Activated CD4-positive, alpha-beta T cell treated with anti-CD3 and anti-CD28 coated beads, Interleukin-2, amount 10 ng/mL, durations not matched to agents 7 days and 5 days (primary cell): ENCODE measurements around the gene AURKA. TPM values are rescaled to one million over a fixed set of nuclear protein-coding genes. Genes with fewer than 3 reads are reported as not detected.
"Not testable (repeated sequence)": the region's sequence is repeated elsewhere in the genome, so short reads cannot be mapped to it uniquely, and the experiment has no call there.

Experiments used
- CTCF ChIA-PET: fragments of 350-600 bp; sonication (Branson Sonifier 250); formaldehyde crosslinking; loops from one replicate; lab custom pipeline; 2021; ENCODE audit warnings: antibody characterized with exemption; lab: Charles Lee
- POLR2A ChIA-PET: fragments of 350-600 bp; sonication (Branson Sonifier 250); formaldehyde crosslinking; loops from one replicate; lab custom pipeline; 2021; ENCODE audit warnings: antibody characterized with exemption; lab: Charles Lee
- DNase-seq: peaks from one replicate; pipeline ENCODE4 v3.0.0-alpha.2; 2020
- H3K27ac Mint-ChIP-seq: one replicate; pipeline ENCODE4 v1.8.0; 2021; ENCODE audit warnings: mild to moderate bottlenecking, moderate library complexity, mixed read lengths
- H3K27me3 Mint-ChIP-seq: one replicate; pipeline ENCODE4 v1.8.0; 2021; ENCODE audit warnings: mixed read lengths
- H3K36me3 Mint-ChIP-seq: one replicate; pipeline ENCODE4 v1.8.0; 2021; ENCODE audit warnings: low read depth, mixed read lengths
- H3K4me1 Mint-ChIP-seq: one replicate; pipeline ENCODE4 v1.8.0; 2021; ENCODE audit warnings: mixed read lengths
- H3K4me3 Mint-ChIP-seq: one replicate; pipeline ENCODE4 v1.8.0; 2021; ENCODE audit warnings: mild to moderate bottlenecking, moderate library complexity, mixed read lengths
- H3K9me3 Mint-ChIP-seq: one replicate; pipeline ENCODE4 v1.8.0; 2021; ENCODE audit warnings: mixed read lengths
- total RNA-seq, 2 experiments: library from RNA; stranded (reverse); gene quantifications; one replicate each; pipeline ENCODE4 v1.2.3, GENCODE V29; 2021

AURKA gene
- total RNA-seq, 2 experiments from 2014 or later, result 73.6 to 83.0 TPM

DNA sequence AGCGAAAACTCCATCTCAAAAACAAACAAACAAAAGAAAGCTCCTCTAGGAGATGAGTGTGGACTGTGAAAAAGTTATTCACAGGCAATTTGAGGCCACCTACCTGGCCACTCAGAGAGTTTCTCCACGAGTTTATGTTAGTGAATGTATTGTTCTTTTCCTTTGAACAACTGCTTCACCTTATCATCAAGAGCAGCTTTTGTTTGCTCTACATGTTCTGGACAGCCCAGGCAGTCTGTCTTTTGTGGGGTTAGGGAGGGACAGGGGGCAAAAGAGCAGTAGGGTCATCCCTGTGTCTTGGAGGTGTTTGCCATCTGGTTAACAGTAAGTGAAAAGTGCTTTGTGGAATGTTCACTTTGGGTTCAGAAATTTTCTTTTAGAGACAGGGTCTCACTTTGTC is 28.0 kb upstream of the AURKA start:
- ChIA-PET POLR2A (no interaction called here), CTCF (interaction anchor here (1.3 to 2.3 kb wide), 4 partner anchors 9 to 24 kb away, joined by 3 to 6 read pairs (median 5); partner anchors contain the start of gene CASS4)
- Mint-ChIP-seq H3K4me3 (no peak overlapping the region), H3K9me3 (no peaks in the 10 kb centered on the region), H3K27me3 (no peaks in the 10 kb centered on the region), H3K27ac (no peak overlapping the region), H3K4me1 (peaks cover 63% of the 10 kb centered on the region), H3K36me3 (peaks cover 32% of the 10 kb centered on the region)
- no peak for DNase-seq

DNA sequence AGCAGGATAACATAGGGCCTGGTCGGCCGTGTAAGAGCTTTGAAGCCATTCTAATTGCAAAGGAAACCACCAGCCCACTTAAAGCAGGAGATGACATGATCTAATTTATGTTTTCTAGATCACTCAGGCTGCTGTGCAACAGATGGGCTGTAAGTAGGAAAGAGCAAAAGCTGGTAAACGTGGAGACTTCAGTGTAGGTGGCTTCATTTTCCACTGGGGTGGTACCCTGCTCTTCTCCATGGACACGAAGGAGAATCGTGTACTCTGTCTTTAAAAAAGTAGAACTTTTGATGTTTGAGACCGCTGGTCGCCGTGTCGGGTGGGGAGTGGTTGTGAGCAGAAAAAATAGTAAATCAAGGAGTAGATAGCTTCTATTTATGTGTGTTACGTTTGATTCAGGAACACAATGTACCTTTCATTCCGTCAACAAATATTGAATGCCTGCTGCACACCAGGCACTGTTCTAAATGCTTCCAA is 26.4 kb upstream of the AURKA start:
- CTCF ChIA-PET, result interaction anchor here (0.6 to 2.1 kb wide), 6 partner anchors 8 to 81 kb away, joined by 3 to 7 read pairs (median 4); no protein-coding TSS in a partner anchor
- H3K4me3 Mint-ChIP-seq, result peak overlapping the region; percentile 53
- H3K4me1 Mint-ChIP-seq, result peaks cover 78% of the 10 kb centered on the region
- peak; percentile 22 for DNase-seq
- POLR2A ChIA-PET, result no interaction called here
- H3K9me3 Mint-ChIP-seq, result peaks cover 5% of the 10 kb centered on the region
- H3K36me3 Mint-ChIP-seq, result peaks cover 38% of the 10 kb centered on the region
- H3K27me3 Mint-ChIP-seq, result no peaks in the 10 kb centered on the region
- peak overlapping the region; percentile 83 for H3K27ac Mint-ChIP-seq

DNA sequence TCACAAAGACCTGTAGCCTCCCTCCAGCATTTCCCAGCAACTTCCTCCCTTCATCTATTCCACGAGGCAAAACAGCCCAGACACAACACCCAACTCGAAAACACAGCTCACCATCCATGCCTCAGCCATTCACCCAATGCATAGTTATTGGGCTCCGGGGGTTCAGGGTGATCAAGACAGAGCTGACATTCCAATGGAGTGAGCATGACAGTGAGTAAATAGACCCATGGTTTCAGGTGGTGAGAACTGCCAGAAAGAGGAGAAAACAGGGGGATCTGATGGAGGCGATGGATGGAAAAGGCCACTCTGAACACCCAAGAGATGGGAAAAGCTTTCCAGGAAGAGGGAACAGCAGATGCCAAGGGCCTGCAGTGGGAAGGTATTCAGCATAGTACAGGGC is 25.9 kb upstream of the AURKA start:
- Mint-ChIP-seq H3K9me3 (peaks cover 5% of the 10 kb centered on the region), H3K4me3 (no peak overlapping the region), H3K4me1 (peaks cover 77% of the 10 kb centered on the region), H3K27ac (peak overlapping the region; percentile 83), H3K36me3 (peaks cover 40% of the 10 kb centered on the region), H3K27me3 (no peaks in the 10 kb centered on the region)
- ChIA-PET CTCF (interaction anchor here (0.9 to 2.1 kb wide), 4 partner anchors 9 to 25 kb away, joined by 3 to 7 read pairs (median 4); no protein-coding TSS in a partner anchor), POLR2A (no interaction called here)
- DNase-seq, result no peak

DNA sequence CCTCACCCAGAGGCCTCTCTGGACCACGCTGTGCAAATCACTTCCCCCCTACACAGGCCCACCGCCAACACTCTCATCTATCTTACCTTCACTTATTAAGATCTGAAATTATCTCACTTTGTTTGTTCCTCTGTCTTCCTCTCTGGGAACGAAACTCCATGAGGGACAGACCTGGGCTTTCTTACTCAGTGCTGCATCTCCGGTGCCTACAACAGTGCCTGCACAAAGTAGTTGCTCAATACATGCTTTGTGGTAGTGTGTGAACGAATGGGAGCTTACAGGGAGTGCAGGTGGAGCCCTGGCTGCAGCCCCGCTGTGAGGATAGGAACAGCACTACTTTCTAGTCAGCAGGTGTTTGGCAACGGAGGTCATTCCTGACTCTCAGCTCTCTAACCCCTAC is 25.4 kb upstream of the AURKA start:
- ChIA-PET POLR2A (no interaction called here), CTCF (interaction anchor here (0.9 to 2.1 kb wide), 3 partner anchors 9 to 13 kb away, joined by 3 to 5 read pairs (median 3); no protein-coding TSS in a partner anchor)
- peaks cover 77% of the 10 kb centered on the region for H3K4me1 Mint-ChIP-seq
- H3K27ac Mint-ChIP-seq, result no peak overlapping the region
- H3K9me3 Mint-ChIP-seq, result peaks cover 5% of the 10 kb centered on the region
- DNase-seq, result no peak
- H3K4me3 Mint-ChIP-seq, result no peak overlapping the region
- H3K36me3 Mint-ChIP-seq, result peaks cover 42% of the 10 kb centered on the region
- H3K27me3 Mint-ChIP-seq, result no peaks in the 10 kb centered on the region

DNA sequence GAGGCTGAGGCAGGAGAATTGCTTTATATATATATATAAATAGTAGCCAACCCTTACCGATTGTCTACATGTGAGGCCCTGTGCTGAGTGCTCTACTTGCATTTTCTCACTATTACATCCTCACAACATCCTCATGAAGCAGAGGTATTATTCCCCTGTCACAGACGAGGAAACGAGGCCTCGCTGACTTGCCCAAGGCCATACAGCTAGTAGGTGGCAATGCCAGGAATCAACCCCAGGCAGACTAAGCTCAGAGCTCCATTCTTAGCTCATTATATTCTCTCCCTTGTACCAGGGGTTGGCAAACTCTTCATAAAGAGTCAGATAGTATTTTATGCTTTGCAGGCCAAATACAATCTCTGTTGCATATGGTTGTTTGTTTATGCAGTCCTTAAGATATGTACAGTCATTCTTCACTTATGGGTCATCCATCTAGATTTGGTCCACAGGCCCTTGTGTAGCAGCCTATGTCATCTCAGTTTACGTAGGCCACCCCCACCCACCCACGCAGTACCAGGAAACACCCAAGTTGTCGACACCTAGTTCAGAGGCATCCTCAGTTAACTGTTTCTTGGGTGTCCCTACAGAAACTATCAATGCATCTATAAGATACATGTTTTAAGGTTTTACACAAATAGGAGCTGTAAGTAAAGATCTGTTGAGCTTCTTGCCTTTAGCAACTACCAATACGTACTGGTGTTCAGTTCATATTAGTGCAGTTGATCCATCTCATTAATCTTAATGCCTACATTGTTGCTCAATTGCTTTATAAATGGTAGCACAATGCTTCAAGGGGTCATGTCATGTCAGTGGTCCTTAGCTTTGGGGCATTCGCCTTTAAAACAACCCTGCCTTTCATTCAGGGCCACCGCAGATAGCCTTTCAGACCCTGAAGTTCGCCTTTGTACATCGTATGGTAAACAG is 23.1 kb upstream of the AURKA start:
- POLR2A ChIA-PET, result no interaction called here
- peaks cover 74% of the 10 kb centered on the region for H3K4me1 Mint-ChIP-seq

DNA sequence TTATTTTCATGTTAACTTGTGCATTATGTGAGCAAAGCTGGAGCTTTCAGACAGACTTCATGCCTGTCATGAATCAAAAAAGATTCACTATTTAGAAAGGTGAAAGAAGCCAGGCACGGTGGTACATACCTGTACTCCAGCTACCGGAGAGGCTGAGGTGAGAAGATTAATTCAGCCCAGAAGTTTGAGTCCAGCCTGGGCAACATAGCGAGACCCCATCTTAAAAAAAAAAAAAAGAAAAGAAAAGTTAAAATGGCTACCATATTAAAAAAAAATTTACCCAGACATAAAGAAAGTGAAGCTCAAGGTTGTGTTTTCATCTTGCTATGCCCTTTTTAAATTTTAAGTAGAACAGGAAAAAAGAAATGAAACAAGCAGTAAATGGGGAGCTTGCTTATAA is 20.9 kb upstream of the AURKA start:
- Mint-ChIP-seq H3K27me3 (no peaks in the 10 kb centered on the region), H3K36me3 (peaks cover 38% of the 10 kb centered on the region), H3K9me3 (peaks cover 6% of the 10 kb centered on the region), H3K4me1 (peaks cover 65% of the 10 kb centered on the region), H3K27ac (peak overlapping the region; percentile 91), H3K4me3 (peak overlapping the region; percentile 78)
- ChIA-PET CTCF (interaction anchor here (0.6 to 3.3 kb wide), 5 partner anchors 11 to 113 kb away, joined by 3 to 18 read pairs (median 5); no protein-coding TSS in a partner anchor), POLR2A (no interaction called here)
- no peak for DNase-seq

More for the DNA sequence above, 23.1 kb upstream of the AURKA start:
- H3K36me3 Mint-ChIP-seq, result peaks cover 37% of the 10 kb centered on the region
- no peaks in the 10 kb centered on the region for H3K27me3 Mint-ChIP-seq
- DNase-seq, result peak; percentile 22
- H3K4me3 Mint-ChIP-seq, result peak overlapping the region; percentile 49
- peaks cover 6% of the 10 kb centered on the region for H3K9me3 Mint-ChIP-seq
- H3K27ac Mint-ChIP-seq, result peak overlapping the region; percentile 81
- CTCF ChIA-PET, result interaction anchor here (1.0 to 1.6 kb wide), 3 partner anchors 10 to 54 kb away, joined by 3 to 8 read pairs (median 3); partner anchors contain the start of gene RTF2

DNA sequence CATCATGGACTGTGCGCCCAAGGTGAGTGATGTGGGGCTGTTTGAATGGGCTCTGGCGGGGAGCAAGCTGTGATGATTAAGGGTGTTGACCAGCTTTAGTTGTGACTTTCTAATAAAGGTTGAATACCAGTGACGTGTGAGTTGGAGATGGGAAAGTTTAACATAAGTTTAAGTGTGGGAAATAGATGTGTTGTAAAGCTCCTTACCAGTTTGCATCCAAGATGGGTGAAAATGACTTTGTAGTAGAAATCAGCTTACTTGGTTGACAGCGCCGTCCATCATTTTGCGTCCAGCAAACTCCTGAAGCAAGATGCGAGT is 20.4 kb upstream of the AURKA start:
- no peak for DNase-seq
- Mint-ChIP-seq H3K4me1 (peaks cover 60% of the 10 kb centered on the region), H3K4me3 (peak overlapping the region; percentile 78), H3K27ac (peak overlapping the region; percentile 91), H3K27me3 (no peaks in the 10 kb centered on the region), H3K9me3 (peaks cover 6% of the 10 kb centered on the region), H3K36me3 (peaks cover 40% of the 10 kb centered on the region)
- CTCF ChIA-PET, result interaction anchor here (1.0 to 3.8 kb wide), 8 partner anchors 8 to 57 kb away, joined by 4 to 18 read pairs (median 6); no protein-coding TSS in a partner anchor
- POLR2A ChIA-PET, result interaction anchor here (0.6 kb wide), 2 partner anchors 21 to 53 kb away, joined by 3 read pairs; partner anchors contain the start of gene AURKA

DNA sequence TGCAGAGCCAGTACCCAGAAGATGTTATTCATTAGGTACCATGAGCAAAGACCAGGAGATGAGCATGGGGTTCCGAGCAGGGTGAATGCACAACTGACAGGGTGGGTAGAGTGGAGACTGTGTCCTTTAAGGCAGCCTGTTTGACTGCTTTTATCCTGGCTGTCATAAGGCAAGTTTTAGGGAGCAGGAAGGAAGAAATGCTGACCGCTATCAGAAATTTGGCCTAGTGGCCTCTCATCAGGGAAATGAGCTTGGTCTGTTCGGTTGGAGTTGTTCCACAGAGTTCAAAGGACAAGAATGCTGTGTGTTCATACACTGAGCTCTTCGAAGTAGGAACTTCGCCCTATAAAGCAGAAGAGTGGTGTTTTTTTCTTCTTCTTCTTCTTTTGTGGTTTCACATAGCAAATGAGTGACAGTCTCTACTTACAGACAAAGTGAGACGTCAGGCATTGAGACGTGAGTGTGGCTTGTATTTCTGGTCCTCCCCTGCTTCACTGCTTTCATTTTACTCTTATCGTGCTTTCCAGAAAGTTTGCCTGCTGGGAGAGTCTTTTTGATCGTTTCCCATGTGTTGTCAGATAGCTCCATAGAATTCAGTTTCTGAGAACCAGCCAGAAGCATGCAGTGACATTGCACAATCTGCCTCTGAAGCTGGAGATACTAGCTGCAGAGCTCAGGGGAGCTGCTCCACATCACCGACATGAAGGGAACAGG is 19.9 kb upstream of the AURKA start, which contains the start of gene CASS4:
CASS4 (plus strand) TSS at position 502 of the 714 bp plus-strand sequence; CDS start at position 701, 199 bp downstream.
- no peaks in the 10 kb centered on the region for H3K27me3 Mint-ChIP-seq
- peaks cover 6% of the 10 kb centered on the region for H3K9me3 Mint-ChIP-seq
- ChIA-PET CTCF (interaction anchor here (0.6 to 3.8 kb wide), 9 partner anchors 9 to 58 kb away, joined by 4 to 18 read pairs (median 6); no protein-coding TSS in a partner anchor), POLR2A (interaction anchor here (0.6 kb wide), 2 partner anchors 20 to 53 kb away, joined by 3 read pairs; partner anchors contain the start of gene AURKA)
- peaks cover 44% of the 10 kb centered on the region for H3K36me3 Mint-ChIP-seq
- H3K27ac Mint-ChIP-seq, result peak within 1 kb of the TSS; percentile 91
- peak; percentile 56 for DNase-seq
- peaks cover 55% of the 10 kb centered on the region for H3K4me1 Mint-ChIP-seq
- H3K4me3 Mint-ChIP-seq, result peak within 1 kb of the TSS; percentile 78

DNA sequence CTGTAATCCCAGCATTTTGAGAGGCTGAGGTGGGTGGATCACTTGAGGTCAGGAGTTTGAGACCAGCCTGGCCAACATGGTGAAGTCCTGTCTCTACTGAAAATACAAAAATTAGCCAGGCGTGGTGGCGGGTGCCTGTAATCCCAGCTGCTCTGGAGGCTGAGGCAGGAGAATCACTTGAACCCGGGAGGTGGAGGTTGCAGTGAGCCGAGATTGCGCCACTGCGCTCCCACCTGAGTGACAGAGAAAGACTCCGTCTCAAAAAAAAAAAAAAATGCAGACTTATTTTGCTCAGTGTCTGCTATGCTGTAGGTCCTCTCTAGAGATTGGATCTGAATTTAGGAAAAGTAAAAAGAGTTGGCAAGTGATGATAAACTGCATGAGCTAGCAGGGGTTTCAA is 19.3 kb upstream of the AURKA start:
- H3K9me3 Mint-ChIP-seq, POLR2A ChIA-PET, DNase-seq, H3K27me3 Mint-ChIP-seq: not testable (repeated sequence)
- peak overlapping the region; percentile 91 for H3K27ac Mint-ChIP-seq
- CTCF ChIA-PET, result interaction anchor here (0.6 to 3.8 kb wide), 7 partner anchors 9 to 55 kb away, joined by 4 to 18 read pairs (median 6); no protein-coding TSS in a partner anchor
- H3K36me3 Mint-ChIP-seq, result peaks cover 44% of the 10 kb centered on the region
- peaks cover 50% of the 10 kb centered on the region for H3K4me1 Mint-ChIP-seq
- H3K4me3 Mint-ChIP-seq, result peak overlapping the region; percentile 78

DNA sequence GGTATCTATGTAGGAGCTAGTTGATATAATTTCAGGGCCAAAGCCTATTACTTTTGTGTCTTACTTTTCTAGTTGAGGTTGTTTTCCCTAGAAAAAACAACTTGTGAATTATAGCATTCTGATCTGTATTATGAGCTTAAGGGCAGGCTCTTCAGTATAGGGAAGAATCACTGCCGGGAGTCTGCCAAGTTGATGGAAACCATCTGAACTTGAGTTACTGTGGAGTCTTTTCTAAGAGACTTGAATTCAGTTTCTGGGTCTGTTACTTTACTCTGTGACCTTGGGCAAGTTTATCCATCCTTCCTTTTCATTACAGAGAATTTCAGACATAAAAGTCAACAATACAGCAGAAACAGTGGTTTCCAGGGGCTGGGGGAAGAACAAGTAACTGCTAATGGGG is 17.9 kb upstream of the AURKA start:
- H3K27ac Mint-ChIP-seq, result no peak overlapping the region
- H3K4me3 Mint-ChIP-seq, result no peak overlapping the region
- no peaks in the 10 kb centered on the region for H3K27me3 Mint-ChIP-seq
- H3K36me3 Mint-ChIP-seq, result peaks cover 56% of the 10 kb centered on the region
- peaks cover 53% of the 10 kb centered on the region for H3K4me1 Mint-ChIP-seq
- no peak for DNase-seq
- ChIA-PET POLR2A (no interaction called here), CTCF (interaction anchor here (1.2 to 3.8 kb wide), 2 partner anchors 11 to 14 kb away, joined by 4 to 14 read pairs; no protein-coding TSS in a partner anchor)
- peaks cover 6% of the 10 kb centered on the region for H3K9me3 Mint-ChIP-seq

DNA sequence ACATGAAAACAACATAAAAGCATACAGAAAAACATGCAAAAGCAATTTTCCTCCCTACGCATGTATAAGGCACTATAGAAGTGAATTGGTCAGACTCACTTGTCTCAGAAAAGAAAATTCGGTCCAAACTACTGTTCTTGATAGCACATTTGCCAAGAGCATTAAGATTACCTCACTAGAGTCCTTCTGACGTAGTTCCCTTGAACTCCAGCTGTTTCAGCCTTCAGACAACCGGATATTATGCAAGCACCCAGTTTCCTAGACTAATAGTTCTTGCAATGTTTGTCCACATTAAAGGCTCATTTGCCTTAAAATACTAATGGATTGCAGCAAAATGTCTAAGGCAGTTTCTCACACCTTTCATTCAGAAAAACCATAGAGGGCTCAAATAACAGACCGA is 17.5 kb upstream of the AURKA start:
- Mint-ChIP-seq H3K27me3 (no peaks in the 10 kb centered on the region), H3K4me3 (no peak overlapping the region), H3K36me3 (peaks cover 59% of the 10 kb centered on the region), H3K27ac (no peak overlapping the region), H3K9me3 (peaks cover 6% of the 10 kb centered on the region), H3K4me1 (peaks cover 48% of the 10 kb centered on the region)
- ChIA-PET POLR2A (no interaction called here), CTCF (interaction anchor here (1.2 to 3.8 kb wide), 2 partner anchors 11 to 14 kb away, joined by 4 to 14 read pairs; no protein-coding TSS in a partner anchor)
- no peak for DNase-seq

DNA sequence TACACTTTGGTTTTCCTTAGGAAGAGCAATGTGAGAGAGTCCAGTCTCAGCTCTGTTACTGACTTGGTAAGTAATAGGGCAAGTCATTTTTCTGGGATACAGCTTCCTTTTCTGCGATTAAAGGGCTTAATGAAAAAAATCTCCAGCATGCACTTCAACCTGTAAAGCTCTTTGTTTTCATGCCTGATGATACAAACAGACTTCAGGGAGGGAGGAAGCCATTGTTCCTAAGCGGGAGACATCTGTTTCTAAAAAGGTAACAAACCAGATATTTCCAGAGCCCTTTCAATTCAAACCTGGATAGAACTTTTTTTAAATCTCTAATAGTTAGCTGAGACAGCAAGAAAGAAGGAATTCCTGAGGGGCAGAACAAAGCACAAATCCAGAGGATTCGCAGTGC is 14.9 kb upstream of the AURKA start:
- Mint-ChIP-seq H3K4me3 (no peak overlapping the region), H3K36me3 (peaks cover 58% of the 10 kb centered on the region), H3K9me3 (no peaks in the 10 kb centered on the region), H3K27me3 (no peaks in the 10 kb centered on the region), H3K4me1 (peaks cover 41% of the 10 kb centered on the region), H3K27ac (no peak overlapping the region)
- no peak for DNase-seq
- POLR2A ChIA-PET, result no interaction called here
- CTCF ChIA-PET, result interaction anchor here (1.0 to 1.6 kb wide), 3 partner anchors 9 to 15 kb away, joined by 3 to 6 read pairs (median 6); partner anchors contain the start of genes AURKA and CSTF1
